HL-60/S4 (cell line): Measurements from ENCODE around the gene CCT8.

Source experiments
- in situ Hi-C: fragments of 300-500 bp; cut with MboI; formaldehyde crosslinking; loops from 2 replicates; pipeline ENCODE4 v1.14.3; 2022; ENCODE audit warnings: low sequenced_read_pairs

The CCT8 gene

GRCh38 chr21:29078869-29079767 lies 5.7 kb upstream of the CCT8 start:
- in situ Hi-C loops: loop anchor here (25.0 kb wide), 2 partner anchors 758 to 1108 kb away; no protein-coding TSS in a partner anchor

- in situ Hi-C loops: loop anchor here (25.0 kb wide), 2 partner anchors 760 to 1110 kb away; no protein-coding TSS in a partner anchor
Observed at GRCh38 chr21:29077651-29078090, 4.2 kb upstream of the CCT8 start.

- in situ Hi-C loops: loop anchor here (25.0 kb wide), 2 partner anchors 760 to 1110 kb away; no protein-coding TSS in a partner anchor
Observed at GRCh38 chr21:29076731-29077640, 3.5 kb upstream of the CCT8 start.

GRCh38 chr21:29075706-29076466 lies 2.4 kb upstream of the CCT8 start:
- in situ Hi-C loops: loop anchor here (25.0 kb wide), 2 partner anchors 761 to 1111 kb away; no protein-coding TSS in a partner anchor

GRCh38 chr21:29074783-29075182 lies 1.3 kb upstream of the CCT8 start:
- in situ Hi-C loops: loop anchor here (25.0 kb wide), 2 partner anchors 763 to 1113 kb away; no protein-coding TSS in a partner anchor

GRCh38 chr21:29074007-29074376 lies 544 bp upstream of the CCT8 start:
- in situ Hi-C loops: no loop called here

GRCh38 chr21:29072873-29073221 lies 601 bp downstream of the CCT8 start:
- in situ Hi-C loops: no loop called here

- in situ Hi-C loops: no loop called here
Observed at GRCh38 chr21:29064850-29065481, 8.5 kb downstream of the CCT8 start.

- in situ Hi-C loops: no loop called here
Observed at GRCh38 chr21:29056538-29057050, 16.9 kb downstream of the CCT8 start.

GRCh38 chr21:29056005-29056404 lies 17.4 kb downstream of the CCT8 start:
- in situ Hi-C loops: no loop called here

- in situ Hi-C loops: no loop called here
Observed at GRCh38 chr21:29055080-29055479, 18.4 kb downstream of the CCT8 start.

- in situ Hi-C loops: no loop called here
Observed at GRCh38 chr21:29053656-29054055, 19.8 kb downstream of the CCT8 start.

GRCh38 chr21:29053011-29053553 lies 20.4 kb downstream of the CCT8 start:
- in situ Hi-C loops: no loop called here

GRCh38 chr21:29052224-29052623 lies 21.2 kb downstream of the CCT8 start:
- in situ Hi-C loops: no loop called here

GRCh38 chr21:29034678-29035077 lies 38.8 kb downstream of the CCT8 start:
- in situ Hi-C loops: no loop called here

GRCh38 chr21:29033871-29034270 lies 39.6 kb downstream of the CCT8 start:
- in situ Hi-C loops: no loop called here

GRCh38 chr21:29033301-29033700 lies 40.1 kb downstream of the CCT8 start:
- in situ Hi-C loops: no loop called here

- in situ Hi-C loops: no loop called here
Observed at GRCh38 chr21:29030909-29031308, 42.5 kb downstream of the CCT8 start.

- in situ Hi-C loops: no loop called here
Observed at GRCh38 chr21:29029524-29029923, 43.9 kb downstream of the CCT8 start.

GRCh38 chr21:29025328-29025713 lies 48.1 kb downstream of the CCT8 start:
- in situ Hi-C loops: no loop called here
